SK-N-SH (cell line): ENCODE results near the gene IL17D. TPM values are rescaled to one million over a fixed set of nuclear protein-coding genes. Genes with fewer than 3 reads are reported as not detected.
"Not testable (repeated sequence)": the region's sequence is repeated elsewhere in the genome, so short reads cannot be mapped to it uniquely, and the experiment has no call there.

Source experiments
- CTCF ChIA-PET: fragments of 300-600, 350-600 bp; formaldehyde crosslinking; extraction: SDS; loops from one replicate; lab custom pipeline; 2021; lab: Yijun Ruan, JAX
- POLR2A ChIA-PET: fragments of 350-600 bp; sonication (Branson Sonifier 250); formaldehyde crosslinking; extraction: SDS; loops from one replicate; lab custom pipeline; 2020; ENCODE audit warnings: antibody characterized with exemption, inconsistent platforms; lab: Yijun Ruan, JAX
- DNase-seq: peaks from one replicate; pipeline ENCODE4 v3.0.0; 2012
- H2AFZ ChIP-seq: fragments of 200-600 bp; sonication (generic); 2 replicates; pipeline ENCODE4 v1.8.1; 2016; ENCODE audit warnings: antibody characterized with exemption, mild to moderate bottlenecking, low read depth
- H3F3A ChIP-seq: fragments of 200-600 bp; sonication (generic); replicated peaks from 2 replicates; pipeline ENCODE3; 2016; ENCODE audit warnings: antibody characterized with exemption, mild to moderate bottlenecking; ENCODE audit not compliant: insufficient read depth
- H3K27ac ChIP-seq, 2 experiments: fragments of 200-500 bp in 1 of 2; fragments of 200-600 bp in 1 of 2; sonication (Bioruptor generic) in 1 of 2; sonication (generic), shearing (Covaris generic) in 1 of 2; 2 replicates each; pipeline versions ENCODE4 v1.5.1 to v1.6.1; 2014 to 2016; ENCODE audit warnings: low read depth in 2 of 2, inconsistent platforms in 1 of 2, low read length in 1 of 2, mild to moderate bottlenecking in 1 of 2, mixed read lengths in 1 of 2
- H3K27me3 ChIP-seq: fragments of 200-600 bp; sonication (generic), shearing (Covaris generic); 2 replicates; pipeline ENCODE4 v1.6.1; 2016; ENCODE audit warnings: mixed run types; ENCODE audit not compliant: insufficient read depth
- H3K36me3 ChIP-seq, 2 experiments: fragments of 200-500 bp in 1 of 2; fragments of 200-600 bp in 1 of 2; sonication (Bioruptor generic) in 1 of 2; sonication (generic) in 1 of 2; replicated peaks in 1 of 2; 2 replicates each; pipeline versions ENCODE3 to v1.5.1; 2014 to 2016; ENCODE audit warnings: low read length in 1 of 2, mild to moderate bottlenecking in 1 of 2; ENCODE audit not compliant: insufficient read depth in 2 of 2, control insufficient read depth in 1 of 2
- H3K4me1 ChIP-seq, 2 experiments: fragments of 200-500 bp in 1 of 2; fragments of 200-600 bp in 1 of 2; sonication (Bioruptor generic) in 1 of 2; sonication (generic), shearing (Covaris generic) in 1 of 2; 2 replicates each; pipeline versions ENCODE4 v1.5.1 to v1.6.1; 2014 to 2016; ENCODE audit warnings: low read depth in 1 of 2, low read length in 1 of 2, mixed run types in 1 of 2; ENCODE audit not compliant: insufficient read depth in 2 of 2, control insufficient read depth in 1 of 2
- H3K4me2 ChIP-seq: fragments of 200-600 bp; sonication (generic), shearing (Covaris generic); 2 replicates; pipeline ENCODE4 v1.6.1; 2017; ENCODE audit warnings: mixed run types
- H3K4me3 ChIP-seq, 2 experiments: fragments of 200-500 bp in 1 of 2; fragments of 200-600 bp in 1 of 2; sonication (Bioruptor generic) in 1 of 2; sonication (generic), shearing (Covaris generic) in 1 of 2; 2 replicates each; pipeline versions ENCODE4 v1.5.1 to v1.8.1; 2014 to 2016; ENCODE audit warnings: low read depth in 2 of 2, inconsistent platforms in 1 of 2, low read length in 1 of 2, mild to moderate bottlenecking in 1 of 2, mixed read lengths in 1 of 2, moderate library complexity in 1 of 2
- H3K79me2 ChIP-seq: fragments of 200-600 bp; sonication (generic); 2 replicates; pipeline ENCODE4 v1.8.1; 2017; ENCODE audit warnings: mild to moderate bottlenecking; ENCODE audit not compliant: insufficient read depth
- H3K9ac ChIP-seq: fragments of 200-600 bp; sonication (generic); 2 replicates; pipeline ENCODE4 v1.6.1; 2017; ENCODE audit warnings: mixed run types
- H3K9me2 ChIP-seq: fragments of 200-600 bp; sonication (generic); 2 replicates; pipeline ENCODE4 v1.6.1; 2017; ENCODE audit warnings: mixed run types
- H3K9me3 ChIP-seq: fragments of 200-600 bp; sonication (generic); 2 replicates; pipeline ENCODE4 v1.6.1; 2017; ENCODE audit warnings: mixed run types, mild to moderate bottlenecking, moderate library complexity
- H4K20me1 ChIP-seq: fragments of 200-600 bp; sonication (generic); 2 replicates; pipeline ENCODE4 v1.6.1; 2017; ENCODE audit warnings: mild to moderate bottlenecking, mixed run types; ENCODE audit not compliant: insufficient read depth
- CHD2 ChIP-seq: fragments of 150-350 bp; IDR thresholded peaks from 2 replicates; pipeline ENCODE4 v1.6.1; 2018; ENCODE audit warnings: low read length; ENCODE audit not compliant: partially characterized antibody
- ELF1 ChIP-seq: IDR thresholded peaks from 2 replicates; pipeline ENCODE4 v1.4.0; 2012
- EZH2phosphoT487 ChIP-seq: fragments of 200-600 bp; sonication (generic); IDR thresholded peaks from 2 replicates; pipeline ENCODE4 v1.6.1; 2017; ENCODE audit warnings: low read depth, mixed run types, mild to moderate bottlenecking, antibody characterized with exemption, moderate library complexity, borderline replicate concordance
- FOSL2 ChIP-seq: IDR thresholded peaks from 2 replicates; pipeline ENCODE4 v1.4.0; 2012; ENCODE audit warnings: low read depth, mild to moderate bottlenecking, moderate library complexity, borderline replicate concordance
- FOXJ3 ChIP-seq: sonication (generic); formaldehyde crosslinking; IDR thresholded peaks from 2 replicates; pipeline ENCODE4 v1.5.1; 2020; ENCODE audit warnings: mild to moderate bottlenecking, missing genetic modification reagents
- FOXM1 ChIP-seq: IDR thresholded peaks from 2 replicates; pipeline ENCODE4 v1.4.0; 2012; ENCODE audit warnings: low read depth, mild to moderate bottlenecking
- GABPA ChIP-seq: IDR thresholded peaks from 2 replicates; pipeline ENCODE4 v1.4.0; 2012; ENCODE audit warnings: low read depth, mild to moderate bottlenecking
- GATA2 ChIP-seq: sonication (generic); formaldehyde crosslinking; IDR thresholded peaks from 2 replicates; pipeline ENCODE4 v1.5.0; 2020; ENCODE audit warnings: mild to moderate bottlenecking, missing genetic modification reagents
- MXI1 ChIP-seq: IDR thresholded peaks from 2 replicates; pipeline ENCODE4 v1.6.1; 2012; ENCODE audit warnings: mild to moderate bottlenecking, low read depth, low read length, improper control_type of control experiment
- RAD21 ChIP-seq: IDR thresholded peaks from 2 replicates; pipeline ENCODE4 v1.6.1; 2012; ENCODE audit warnings: mild to moderate bottlenecking, low read length
- RCOR1 ChIP-seq: fragments of 150-350 bp; IDR thresholded peaks from 2 replicates; pipeline ENCODE4 v1.6.1; 2017; ENCODE audit warnings: antibody characterized with exemption, low read length
- RFX5 ChIP-seq: IDR thresholded peaks from 2 replicates; pipeline ENCODE4 v1.6.1; 2012; ENCODE audit warnings: mild to moderate bottlenecking, improper control_type of control experiment, low read length
- RXRA ChIP-seq: IDR thresholded peaks from 2 replicates; pipeline ENCODE4 v1.4.0; 2012; ENCODE audit warnings: low read depth, mild to moderate bottlenecking, borderline replicate concordance
- SIN3A ChIP-seq: IDR thresholded peaks from 2 replicates; pipeline ENCODE4 v1.6.1; 2012; ENCODE audit warnings: low read depth, mild to moderate bottlenecking, low read length, moderate library complexity, borderline replicate concordance
- SMC3 ChIP-seq: IDR thresholded peaks from 2 replicates; pipeline ENCODE4 v1.6.1; 2012; ENCODE audit warnings: low read depth, low read length, improper control_type of control experiment
- YY1 ChIP-seq: IDR thresholded peaks from 2 replicates; pipeline ENCODE4 v1.4.0; 2012; ENCODE audit warnings: low read depth, mild to moderate bottlenecking
- WGBS: methylation state at CpG from one replicate; pipeline ENCODE4 v1.1.6; 2017; ENCODE audit warnings: low lambda C conversion rate; 5-methylcytosine and 5-hydroxymethylcytosine counted together
- polyA plus RNA-seq, 3 experiments: library from polyadenylated mRNA; depleted of rRNA; stranded (reverse); fragments of >200 nt; gene quantifications; 2 replicates each; pipeline ENCODE4 v1.2.3, GENCODE V29; 2012
- TF ChIP-seq, protein P1 (sequence below): IDR thresholded peaks from 2 replicates; pipeline ENCODE4 v1.4.0; 2012; ENCODE audit warnings: low read depth, borderline replicate concordance
- TF ChIP-seq, protein P2 (sequence below): fragments of 150-350 bp; IDR thresholded peaks from 2 replicates; pipeline ENCODE4 v1.6.1; 2017; ENCODE audit warnings: antibody characterized with exemption, low read length, low read depth, borderline replicate concordance
- TF ChIP-seq, protein P3 (sequence below): IDR thresholded peaks from 2 replicates; pipeline ENCODE4 v1.6.1; 2012; ENCODE audit warnings: mild to moderate bottlenecking, low read depth, low read length, moderate library complexity
- TF ChIP-seq, protein P4 (sequence below): IDR thresholded peaks from 2 replicates; pipeline ENCODE4 v1.4.0; 2012; ENCODE audit warnings: low read depth

Gene IL17D
- polyA plus RNA-seq, 1 of the 3 experiments (the other 2 are of a cell fraction): 2.3 TPM

DNA sequence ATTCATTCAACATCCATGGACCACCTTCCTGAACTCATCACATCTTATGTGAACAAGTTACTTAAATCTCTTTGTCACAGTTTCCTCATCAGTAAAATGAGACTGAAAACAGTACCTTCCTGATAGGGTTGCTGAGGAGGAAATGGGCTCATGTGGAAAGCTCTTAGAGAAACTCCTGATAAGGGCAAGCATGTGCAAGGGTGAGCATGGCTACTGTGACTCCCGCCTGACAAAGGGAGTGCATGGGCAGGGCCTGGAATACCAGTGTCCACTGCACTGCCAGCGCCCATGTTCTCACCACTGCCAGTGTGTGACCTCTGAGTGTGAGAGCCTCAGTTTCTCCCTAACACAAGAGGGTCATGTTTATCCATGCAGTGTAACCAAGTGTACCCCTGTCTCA, 27.3 kb upstream of the IL17D start:
- TF ChIP-seq YY1 (no peak), EZH2phosphoT487 (no peak), GATA2 (CRISPR knock-in tag) (no peak), GABPA (no peak), RCOR1 (no peak), RFX5 (no peak), RXRA (no peak), SIN3A (no peak), CHD2 (no peak), RAD21 (no peak), FOXJ3 (CRISPR knock-in tag) (no peak), ELF1 (no peak), SMC3 (no peak), MXI1 (no peak), FOXM1 (no peak), FOSL2 (no peak)
- TF ChIP-seq, protein P1, sequence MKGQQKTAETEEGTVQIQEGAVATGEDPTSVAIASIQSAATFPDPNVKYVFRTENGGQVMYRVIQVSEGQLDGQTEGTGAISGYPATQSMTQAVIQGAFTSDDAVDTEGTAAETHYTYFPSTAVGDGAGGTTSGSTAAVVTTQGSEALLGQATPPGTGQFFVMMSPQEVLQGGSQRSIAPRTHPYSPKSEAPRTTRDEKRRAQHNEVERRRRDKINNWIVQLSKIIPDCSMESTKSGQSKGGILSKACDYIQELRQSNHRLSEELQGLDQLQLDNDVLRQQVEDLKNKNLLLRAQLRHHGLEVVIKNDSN: no peak
- TF ChIP-seq, protein P2, sequence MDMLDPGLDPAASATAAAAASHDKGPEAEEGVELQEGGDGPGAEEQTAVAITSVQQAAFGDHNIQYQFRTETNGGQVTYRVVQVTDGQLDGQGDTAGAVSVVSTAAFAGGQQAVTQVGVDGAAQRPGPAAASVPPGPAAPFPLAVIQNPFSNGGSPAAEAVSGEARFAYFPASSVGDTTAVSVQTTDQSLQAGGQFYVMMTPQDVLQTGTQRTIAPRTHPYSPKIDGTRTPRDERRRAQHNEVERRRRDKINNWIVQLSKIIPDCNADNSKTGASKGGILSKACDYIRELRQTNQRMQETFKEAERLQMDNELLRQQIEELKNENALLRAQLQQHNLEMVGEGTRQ: no peak
- TF ChIP-seq, protein P3, sequence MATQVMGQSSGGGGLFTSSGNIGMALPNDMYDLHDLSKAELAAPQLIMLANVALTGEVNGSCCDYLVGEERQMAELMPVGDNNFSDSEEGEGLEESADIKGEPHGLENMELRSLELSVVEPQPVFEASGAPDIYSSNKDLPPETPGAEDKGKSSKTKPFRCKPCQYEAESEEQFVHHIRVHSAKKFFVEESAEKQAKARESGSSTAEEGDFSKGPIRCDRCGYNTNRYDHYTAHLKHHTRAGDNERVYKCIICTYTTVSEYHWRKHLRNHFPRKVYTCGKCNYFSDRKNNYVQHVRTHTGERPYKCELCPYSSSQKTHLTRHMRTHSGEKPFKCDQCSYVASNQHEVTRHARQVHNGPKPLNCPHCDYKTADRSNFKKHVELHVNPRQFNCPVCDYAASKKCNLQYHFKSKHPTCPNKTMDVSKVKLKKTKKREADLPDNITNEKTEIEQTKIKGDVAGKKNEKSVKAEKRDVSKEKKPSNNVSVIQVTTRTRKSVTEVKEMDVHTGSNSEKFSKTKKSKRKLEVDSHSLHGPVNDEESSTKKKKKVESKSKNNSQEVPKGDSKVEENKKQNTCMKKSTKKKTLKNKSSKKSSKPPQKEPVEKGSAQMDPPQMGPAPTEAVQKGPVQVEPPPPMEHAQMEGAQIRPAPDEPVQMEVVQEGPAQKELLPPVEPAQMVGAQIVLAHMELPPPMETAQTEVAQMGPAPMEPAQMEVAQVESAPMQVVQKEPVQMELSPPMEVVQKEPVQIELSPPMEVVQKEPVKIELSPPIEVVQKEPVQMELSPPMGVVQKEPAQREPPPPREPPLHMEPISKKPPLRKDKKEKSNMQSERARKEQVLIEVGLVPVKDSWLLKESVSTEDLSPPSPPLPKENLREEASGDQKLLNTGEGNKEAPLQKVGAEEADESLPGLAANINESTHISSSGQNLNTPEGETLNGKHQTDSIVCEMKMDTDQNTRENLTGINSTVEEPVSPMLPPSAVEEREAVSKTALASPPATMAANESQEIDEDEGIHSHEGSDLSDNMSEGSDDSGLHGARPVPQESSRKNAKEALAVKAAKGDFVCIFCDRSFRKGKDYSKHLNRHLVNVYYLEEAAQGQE: no peak
- TF ChIP-seq, protein P4, sequence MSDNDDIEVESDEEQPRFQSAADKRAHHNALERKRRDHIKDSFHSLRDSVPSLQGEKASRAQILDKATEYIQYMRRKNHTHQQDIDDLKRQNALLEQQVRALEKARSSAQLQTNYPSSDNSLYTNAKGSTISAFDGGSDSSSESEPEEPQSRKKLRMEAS: no peak
- Histone ChIP-seq H3K9me2 (no peaks in the 10 kb centered on the region), H3K9ac (no peak overlapping the region), H3K79me2 (no peaks in the 10 kb centered on the region), H3K27ac (no peak overlapping the region), H3K4me2 (no peak overlapping the region), H3K36me3 (no peaks in the 10 kb centered on the region), H3F3A (no peaks in the 10 kb centered on the region), H3K27me3 (no peaks in the 10 kb centered on the region), H3K4me1 (no peaks in the 10 kb centered on the region), H2AFZ (no peak overlapping the region), H3K4me3 (no peak overlapping the region), H3K9me3 (no peaks in the 10 kb centered on the region), H4K20me1 (no peaks in the 10 kb centered on the region)
- 97% methylated on average over 2 of the region's 2 CpGs for WGBS
- DNase-seq: no peak
- ChIA-PET CTCF (no interaction called here), POLR2A (no interaction called here)

DNA sequence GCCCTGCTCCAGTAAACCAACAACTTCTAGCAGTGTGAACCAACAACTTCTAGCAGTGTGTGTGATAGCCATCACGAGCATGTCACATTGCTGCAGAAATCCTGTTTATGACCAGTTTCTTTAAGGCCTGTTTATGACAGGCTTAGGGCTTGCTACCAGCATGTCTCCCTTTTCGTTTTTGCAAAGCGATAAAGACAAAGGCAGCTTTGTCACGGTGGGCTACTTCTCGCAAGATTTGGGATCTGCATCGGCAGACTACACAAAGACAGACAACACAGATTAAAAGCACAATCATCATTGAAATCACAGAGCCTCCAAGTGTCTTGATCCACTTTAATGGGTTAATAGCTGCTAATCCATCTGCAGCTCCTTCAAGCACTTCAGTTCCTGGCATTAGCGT, 24.9 kb upstream of the IL17D start:
- CTCF ChIA-PET, H3K9me3 ChIP-seq, H3K27ac ChIP-seq, H3K9ac ChIP-seq, H3K9me2 ChIP-seq, H3K4me1 ChIP-seq, H3K36me3 ChIP-seq, H3K4me2 ChIP-seq, H3K79me2 ChIP-seq, H3K27me3 ChIP-seq, H3K4me3 ChIP-seq, H3F3A ChIP-seq, H4K20me1 ChIP-seq, DNase-seq, H2AFZ ChIP-seq, POLR2A ChIA-PET: not testable (repeated sequence)
- WGBS: 90% methylated on average over 7 of the region's 7 CpGs
